Retinal pigment epithelial cell (primary cell): ENCODE data around the gene ARL14EP.

Source experiments
- DNase-seq: peaks from one replicate; pipeline ENCODE4 v3.0.0-alpha.2; 2010; ENCODE audit warnings: low read depth
- H3K4me3 ChIP-seq: 2 replicates; pipeline ENCODE4 v1.5.1; 2011; ENCODE audit warnings: mild to moderate bottlenecking, low read length, control low read depth, moderate library complexity
- CTCF ChIP-seq: conservative IDR thresholded peaks from 2 replicates; pipeline ENCODE4 v1.5.1; 2011; ENCODE audit warnings: low read depth, low read length, control low read depth, inconsistent platforms

ARL14EP gene

GRCh38 chr11:30357872-30358271 is 35.0 kb downstream of the ARL14EP start:
- no peak for DNase-seq
- H3K4me3 ChIP-seq = no peak overlapping the region
- no peak for TF ChIP-seq CTCF

- TF ChIP-seq CTCF = no peak
- no peak overlapping the region for H3K4me3 ChIP-seq
- DNase-seq = no peak
These were observed 35.6 kb downstream of the ARL14EP start for GRCh38 chr11:30358536-30358935.

GRCh38 chr11:30360741-30361140 is 37.8 kb downstream of the ARL14EP start:
- no peak for TF ChIP-seq CTCF
- no peak overlapping the region for H3K4me3 ChIP-seq
- DNase-seq = no peak

- no peak for TF ChIP-seq CTCF
- H3K4me3 ChIP-seq = no peak overlapping the region
- no peak for DNase-seq
These were observed 41.4 kb downstream of the ARL14EP start for GRCh38 chr11:30364139-30364836.

GRCh38 chr11:30364837-30365482 is 42.1 kb downstream of the ARL14EP start:
- TF ChIP-seq CTCF = no peak
- H3K4me3 ChIP-seq = no peak overlapping the region
- no peak for DNase-seq

- H3K4me3 ChIP-seq = no peak overlapping the region
- no peak for TF ChIP-seq CTCF
- DNase-seq = no peak
These were observed 43.1 kb downstream of the ARL14EP start for GRCh38 chr11:30365793-30366517.

GRCh38 chr11:30368394-30368793 is 45.5 kb downstream of the ARL14EP start:
- no peak for DNase-seq
- no peak overlapping the region for H3K4me3 ChIP-seq
- TF ChIP-seq CTCF = no peak
